Activated T-cell treated with anti-CD3 and anti-CD28 coated beads for 4 hours (primary cell): ENCODE data around the gene TULP4.
"Not testable (repeated sequence)": the region's sequence is repeated elsewhere in the genome, so short reads cannot be mapped to it uniquely, and the experiment has no call there.

ENCODE experiments used
- DNase-seq: peaks from one replicate; pipeline ENCODE4 v3.0.0-alpha.2; 2020

Gene TULP4

DNA sequence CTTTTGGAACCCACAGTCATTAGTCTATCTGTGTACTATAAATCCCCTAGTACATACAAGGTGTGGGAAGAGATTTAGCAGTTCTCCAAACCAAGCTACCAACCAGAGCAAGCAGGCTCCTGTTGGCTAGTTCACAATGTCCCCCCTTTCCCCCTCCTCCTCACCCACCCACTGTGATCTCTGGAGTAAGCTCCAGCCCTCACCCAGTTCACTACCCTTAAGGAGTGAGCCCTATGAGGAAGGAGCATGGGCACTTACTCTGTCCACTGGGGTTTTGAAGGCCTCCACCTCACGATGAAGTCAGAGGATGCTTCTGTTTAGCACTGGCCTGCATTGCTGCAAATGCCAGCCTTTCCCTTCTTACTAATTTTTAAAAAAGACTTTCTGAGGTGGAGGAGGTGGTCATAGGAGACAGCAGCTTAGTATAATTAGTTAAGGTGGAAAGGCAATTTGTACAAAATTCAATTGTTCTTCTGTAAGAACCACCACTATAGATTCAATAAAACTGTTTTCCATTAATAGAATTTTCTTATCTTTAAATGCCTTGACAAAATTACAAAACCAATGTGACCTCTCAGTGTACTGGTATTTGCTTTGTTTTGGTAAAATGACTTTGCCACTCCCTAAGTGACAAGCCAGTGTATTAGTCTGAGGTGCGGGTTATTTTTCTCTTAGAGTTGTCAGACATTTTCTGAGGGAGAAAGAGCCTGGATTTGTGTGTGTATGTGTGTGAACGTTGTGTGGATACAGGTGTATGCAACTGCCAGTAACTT is 86.2 kb downstream of the TULP4 start:
- no peak for DNase-seq

GRCh38 chr6:158399040-158399700 is 86.9 kb downstream of the TULP4 start:
- no peak for DNase-seq

- DNase-seq, result no peak
Measured at GRCh38 chr6:158402184-158402583, 89.9 kb downstream of the TULP4 start.

GRCh38 chr6:158405321-158405831 is 93.1 kb downstream of the TULP4 start:
- not testable (repeated sequence) for DNase-seq

DNA sequence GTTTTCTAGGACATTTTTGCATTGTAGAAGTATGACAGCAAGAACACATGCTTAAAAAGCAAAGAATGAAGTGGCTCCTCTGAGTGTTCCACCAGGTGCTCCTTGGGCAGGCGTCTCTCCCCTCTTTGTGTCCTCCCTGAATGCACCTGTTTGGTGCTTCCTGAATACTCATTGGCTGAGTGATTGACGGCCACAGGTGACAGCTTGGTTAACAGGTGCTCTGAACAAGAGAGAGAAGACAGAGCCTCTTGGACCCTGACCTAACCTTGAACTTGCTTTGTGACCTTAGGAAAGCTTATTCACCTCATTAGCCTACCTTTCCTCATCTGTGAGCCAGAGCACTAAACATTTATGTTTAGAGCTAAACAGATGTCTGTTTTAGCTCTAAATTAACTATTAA is 93.7 kb downstream of the TULP4 start:
- DNase-seq, result no peak

DNA sequence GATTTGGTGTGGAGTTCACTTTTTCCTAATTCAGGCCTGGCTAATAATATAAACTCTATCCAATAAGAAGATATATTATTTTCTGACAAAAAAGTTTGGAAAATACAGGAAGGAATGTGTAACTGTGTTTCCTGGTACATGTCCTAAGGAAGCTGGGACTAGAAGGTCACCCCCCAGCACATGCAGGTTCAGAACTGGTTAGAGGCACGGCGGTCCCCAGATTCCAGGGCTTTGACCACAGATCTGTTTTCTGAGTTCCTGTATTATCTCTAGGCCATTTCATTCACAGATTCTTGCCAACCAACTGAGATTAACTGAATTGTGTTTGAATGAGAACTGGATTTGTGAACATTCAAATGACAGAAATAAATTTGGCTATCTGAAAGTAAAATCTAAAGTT is 94.5 kb downstream of the TULP4 start:
- DNase-seq, result no peak

DNA sequence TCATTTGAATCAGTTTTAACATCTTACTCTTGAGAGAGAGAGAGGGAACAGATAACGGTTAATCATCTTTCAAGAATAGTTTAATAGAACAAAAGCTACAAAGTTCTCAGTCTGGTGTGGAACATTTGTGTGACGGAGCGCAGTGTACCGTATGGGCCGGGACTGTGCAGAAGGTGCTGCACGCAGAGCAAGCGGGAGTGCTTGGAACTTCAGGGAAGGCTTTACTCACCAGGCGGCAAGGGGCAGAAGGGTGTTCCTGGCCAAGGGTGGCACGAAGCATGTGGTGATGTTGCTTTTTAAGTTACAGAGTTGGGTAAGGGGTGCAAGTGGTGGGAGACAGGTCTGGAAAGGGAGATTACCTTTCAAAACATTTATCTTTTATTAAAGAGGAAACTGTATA is 95.7 kb downstream of the TULP4 start:
- DNase-seq, result no peak

- no peak for DNase-seq
Measured at GRCh38 chr6:158408552-158409130, 96.4 kb downstream of the TULP4 start.

DNA sequence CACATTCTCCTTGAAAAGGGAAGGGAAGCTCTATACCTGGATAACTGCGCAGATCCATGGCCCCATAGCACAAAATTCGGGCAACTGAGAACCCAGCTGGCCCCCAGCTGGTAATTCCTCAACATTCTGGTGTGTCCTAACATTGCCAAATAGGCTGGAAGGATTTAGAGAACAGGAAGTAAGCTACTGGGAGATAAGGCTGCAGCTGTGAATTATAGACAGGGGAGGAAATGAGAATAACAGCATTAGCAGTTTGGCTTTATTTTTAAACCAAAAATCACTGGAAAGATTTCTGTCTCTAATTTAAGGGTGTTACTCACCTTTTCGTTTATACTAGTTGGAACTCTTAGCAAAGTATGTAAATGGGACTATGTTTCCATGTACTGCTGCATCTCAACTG is 97.2 kb downstream of the TULP4 start:
- DNase-seq, result no peak

DNA sequence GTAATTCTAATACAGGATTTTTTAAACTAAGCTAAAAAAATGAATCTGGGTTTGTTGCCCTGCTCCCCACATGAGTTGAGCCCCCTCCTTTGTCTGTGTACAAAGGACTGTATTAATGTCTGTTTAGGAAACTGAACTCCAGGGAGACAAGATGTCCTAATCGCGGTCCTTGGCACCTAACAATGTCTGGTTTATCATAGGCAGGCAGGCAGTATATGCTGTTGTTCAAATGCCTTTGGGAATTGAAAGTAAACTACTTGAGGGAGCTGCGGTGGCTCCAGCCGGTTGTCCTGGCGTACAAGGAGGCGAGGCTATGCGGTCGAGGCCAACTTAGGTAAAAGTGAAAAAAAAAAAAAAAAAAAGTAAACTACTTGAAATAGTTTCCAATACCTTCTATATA is 98.5 kb downstream of the TULP4 start:
- DNase-seq, result no peak

DNA sequence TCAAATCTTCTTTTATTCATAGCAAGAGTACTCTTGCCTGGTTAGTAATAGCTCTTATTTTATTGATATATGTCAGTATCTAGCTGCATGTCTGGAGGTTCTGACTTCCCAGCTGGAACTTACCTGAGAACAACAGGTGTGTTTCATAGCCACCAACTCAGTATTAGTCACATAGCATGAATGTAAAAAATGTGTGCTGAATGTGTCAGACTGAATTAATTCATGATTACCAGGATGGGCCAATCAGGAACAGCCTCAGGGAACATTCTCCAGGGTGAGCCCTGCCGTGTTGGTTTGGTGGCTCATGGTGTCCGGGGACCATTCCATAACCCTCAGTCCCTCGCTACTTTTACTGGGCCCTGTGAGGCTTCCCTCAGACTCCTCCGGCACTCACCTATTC is 99.7 kb downstream of the TULP4 start:
- no peak for DNase-seq

GRCh38 chr6:158413028-158413427 is 100.8 kb downstream of the TULP4 start:
- no peak for DNase-seq

DNA sequence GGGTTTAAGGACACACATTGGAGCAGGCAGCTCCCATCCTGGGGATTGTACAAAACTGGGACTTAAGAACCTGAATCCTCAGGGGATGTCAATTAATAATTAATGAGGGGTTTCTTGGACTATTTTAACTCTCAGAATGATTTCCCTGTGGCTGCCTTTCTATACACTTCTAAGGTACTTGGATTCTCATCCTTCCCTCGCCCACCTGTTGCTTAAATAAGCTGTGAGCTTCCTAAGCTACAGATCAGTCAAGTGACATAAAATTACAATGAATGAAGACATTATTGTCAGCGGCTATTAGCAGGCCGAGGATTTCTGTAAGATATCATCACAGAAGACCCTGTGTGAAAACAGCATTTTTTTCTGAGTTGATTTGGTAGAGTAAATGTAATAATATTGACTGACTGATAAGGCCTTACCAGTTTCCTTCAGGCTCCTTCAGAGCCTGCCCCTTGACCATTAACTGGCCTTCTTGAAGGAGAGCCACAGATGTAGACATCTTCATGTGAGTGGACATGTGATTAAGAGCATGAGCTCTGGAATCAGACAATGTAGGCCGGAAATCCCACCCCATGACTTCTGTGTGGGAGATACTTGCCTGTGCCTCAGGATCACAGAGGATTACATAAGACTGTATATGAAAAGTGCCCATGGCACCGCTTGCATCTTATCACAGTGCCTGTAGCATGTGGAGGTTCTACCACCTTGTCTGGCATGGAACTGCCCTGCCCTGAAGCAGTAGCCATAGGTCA is 101.7 kb downstream of the TULP4 start:
- no peak for DNase-seq

GRCh38 chr6:158414851-158415262 is 102.6 kb downstream of the TULP4 start:
- no peak for DNase-seq

DNA sequence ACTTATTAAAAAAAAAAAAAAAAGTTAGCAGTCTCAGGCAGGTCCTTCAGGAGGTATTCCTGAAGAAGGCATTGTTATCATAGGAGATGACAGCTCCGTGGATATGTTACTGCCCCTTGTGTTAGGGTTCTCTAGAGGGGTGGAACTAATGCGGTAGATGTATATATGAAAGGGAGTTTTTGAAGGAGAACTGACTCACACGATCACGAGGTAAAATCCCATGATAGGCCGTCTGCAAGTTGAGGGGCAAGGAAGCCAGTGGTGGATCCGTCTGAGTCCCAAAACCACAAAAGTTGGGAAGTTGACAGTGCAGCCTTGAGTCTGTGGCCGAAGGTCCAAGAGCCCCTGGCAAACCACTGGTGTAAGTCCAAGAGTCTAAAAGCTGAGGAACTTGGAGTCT is 103.4 kb downstream of the TULP4 start:
- DNase-seq, result no peak

- DNase-seq, result no peak
Measured at GRCh38 chr6:158416883-158417759, 104.9 kb downstream of the TULP4 start.

DNA sequence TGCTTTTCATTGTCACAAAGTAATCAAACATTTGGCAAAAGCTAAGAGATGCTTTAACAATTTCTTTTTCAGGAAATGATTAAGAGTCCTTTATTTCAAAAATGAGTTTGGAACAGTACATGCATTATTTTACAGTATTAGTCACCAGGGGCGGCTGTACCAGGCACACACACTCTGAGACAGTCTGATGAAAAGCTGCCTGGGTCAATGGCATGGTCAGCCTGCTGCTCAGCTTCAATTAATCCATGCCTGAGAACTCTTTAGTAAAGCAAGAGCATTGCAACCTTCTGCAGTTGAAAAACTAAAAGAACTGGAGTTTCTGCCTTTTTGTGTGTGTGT is 105.5 kb downstream of the TULP4 start:
- no peak for DNase-seq

DNA sequence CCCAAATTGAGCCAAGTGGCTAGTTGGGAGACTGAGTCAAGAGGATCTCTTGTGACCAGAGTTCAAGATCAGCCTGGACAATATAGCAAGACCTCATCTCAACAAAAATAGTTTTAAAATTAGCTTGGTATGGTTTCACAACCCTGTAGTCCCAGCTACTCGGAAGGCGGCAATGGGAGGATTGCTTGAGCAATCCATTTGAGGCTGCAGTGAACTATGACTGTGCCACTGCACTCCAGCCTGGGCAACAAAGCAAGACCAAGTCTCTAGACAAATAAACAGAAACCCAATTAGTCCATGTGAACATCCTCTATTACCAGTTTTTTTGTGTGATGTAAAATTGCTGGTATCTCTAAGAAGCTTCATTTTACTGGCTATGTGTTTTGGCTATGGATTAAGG is 106.2 kb downstream of the TULP4 start:
- no peak for DNase-seq

DNA sequence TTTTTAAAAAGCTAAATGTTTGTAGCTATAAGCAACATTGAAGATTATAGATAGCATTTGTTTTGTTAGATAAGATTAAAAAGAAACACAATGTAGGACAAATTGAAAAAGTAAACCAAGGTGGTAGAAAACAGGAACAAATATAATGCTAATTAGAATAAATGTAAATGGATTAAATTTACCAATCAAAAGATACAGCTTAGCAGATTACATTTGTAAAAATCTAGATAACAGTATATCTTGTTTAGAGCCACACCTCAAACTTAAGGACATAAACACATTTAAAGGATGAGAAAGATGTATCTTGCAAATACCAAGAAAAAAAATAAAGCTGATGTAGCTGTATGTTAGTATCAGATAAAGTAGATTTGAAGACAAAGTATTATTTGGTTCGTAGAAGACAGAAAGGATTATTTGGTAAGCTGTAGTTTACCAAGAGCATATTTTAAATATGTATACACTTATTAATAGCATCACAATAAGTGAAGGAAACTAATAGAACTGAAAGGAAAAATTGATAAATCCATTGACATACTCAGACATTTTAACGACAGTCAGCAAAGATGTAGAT is 107.2 kb downstream of the TULP4 start:
- no peak for DNase-seq

GRCh38 chr6:158421381-158421780 is 109.1 kb downstream of the TULP4 start:
- DNase-seq, result no peak

GRCh38 chr6:158422629-158423238 is 110.5 kb downstream of the TULP4 start:
- DNase-seq, result no peak

DNA sequence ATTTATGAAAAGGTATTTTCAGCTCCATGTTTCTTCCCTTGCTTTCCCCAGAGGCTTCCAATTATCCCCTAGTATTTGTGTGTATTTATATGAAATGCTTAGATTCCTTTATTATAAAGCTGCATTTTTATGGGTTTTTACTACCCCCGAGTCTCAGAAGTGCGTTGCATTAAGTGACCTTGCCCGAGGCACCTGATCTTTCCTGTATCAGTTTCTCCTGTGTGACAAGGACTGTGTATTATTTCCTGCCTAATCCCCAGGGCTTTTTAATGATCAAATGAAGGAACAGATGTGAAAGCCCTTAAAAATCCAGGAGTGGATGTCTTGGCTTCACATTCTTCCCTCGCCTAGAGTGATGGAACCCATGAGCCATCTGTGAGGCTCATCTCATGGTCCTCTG is 118.8 kb downstream of the TULP4 start:
- no peak for DNase-seq
